Suprapubic skin (tissue), 4 donors: ENCODE results near the gene ADAMTSL2.

Experiments used
- CTCF ChIP-seq, 2 donors: fragments of 200-600 bp in 1 of 2; fragments of 450-650 bp in 1 of 2; sonication (generic) in 1 of 2; IDR thresholded peaks; one replicate each; pipeline ENCODE4 v1.5.1; 2016 to 2019; ENCODE audit warnings: antibody characterized with exemption in 2 of 2, mild to moderate bottlenecking in 1 of 2, moderate library complexity in 1 of 2
- POLR2A ChIP-seq, 2 donors: fragments of 450-650 bp; IDR thresholded peaks; one replicate each; pipeline ENCODE4 v1.6.1; 2017; ENCODE audit warnings: antibody characterized with exemption in 2 of 2, mild to moderate bottlenecking in 2 of 2, moderate library complexity in 2 of 2
- POLR2AphosphoS5 ChIP-seq, 3 donors: sonication (generic); formaldehyde crosslinking; IDR thresholded peaks; one replicate each; pipeline ENCODE4 v1.6.1; 2017; ENCODE audit warnings: antibody characterized with exemption in 3 of 3

GRCh38 chr9:133513214-133514100, 21.0 kb upstream of the ADAMTSL2 start:
- TF ChIP-seq CTCF (IDR thresholded peaks at IDR 0.05): no peak
- TF ChIP-seq POLR2AphosphoS5 (IDR thresholded peaks at IDR 0.05): no peak
- no peak for TF ChIP-seq POLR2A (IDR thresholded peaks at IDR 0.05)
